Activated CD8-positive, alpha-beta memory T cell treated with anti-CD3 and anti-CD28 coated beads, Interleukin-2, amount 50 U/mL, for 1 hour (primary cell): ENCODE results near the gene RBM8A.

Source experiments
- DNase-seq: peaks from one replicate; pipeline ENCODE4 v3.0.0-alpha.2; 2020; ENCODE audit errors: extremely low read depth

RBM8A gene

GRCh38 chr1:145879775-145880174 lies 47.5 kb downstream of the RBM8A start:
- DNase-seq = no peak

DNA sequence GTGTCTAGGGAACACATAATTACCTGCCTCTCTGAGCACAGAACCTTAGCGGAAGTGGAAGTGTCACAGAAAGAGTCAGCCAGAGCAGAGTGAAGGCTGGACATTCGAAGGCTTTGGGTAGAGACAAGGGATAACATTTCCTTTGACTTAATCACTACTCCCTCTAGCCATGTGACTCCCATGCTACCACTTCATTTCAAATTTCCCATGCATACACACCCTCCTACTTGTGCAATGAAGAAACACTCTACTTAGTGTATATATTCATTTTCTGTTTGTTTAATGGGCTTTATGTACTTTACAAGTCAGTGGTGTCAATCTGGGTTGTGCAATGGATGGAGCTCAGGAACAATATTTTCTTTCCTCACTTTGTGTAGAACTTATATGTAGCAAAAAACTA lies 48.6 kb downstream of the RBM8A start:
- no peak for DNase-seq

GRCh38 chr1:145877923-145878486 lies 49.3 kb downstream of the RBM8A start:
- no peak for DNase-seq

GRCh38 chr1:145874646-145875045 lies 52.6 kb downstream of the RBM8A start:
- DNase-seq = no peak

- DNase-seq = no peak
Observed at GRCh38 chr1:145871994-145872924, 55.0 kb downstream of the RBM8A start.
